ENCODE data around the gene MRPL50. TPM values are rescaled to one million over a fixed set of nuclear protein-coding genes. Genes with fewer than 3 reads are reported as not detected.

Gene MRPL50
- total RNA-seq, 4 donors from 2014 or later, result 4.4 to 13.9 (median 11.8) TPM

- Histone ChIP-seq H3K36me3 (no peaks in the 10 kb centered on the region), H3K27ac (no peak overlapping the region), H3K27me3 (no peaks in the 10 kb centered on the region), H3K9me3 (no peaks in the 10 kb centered on the region), H3K4me3 (no peak overlapping the region), H3K4me1 (no peaks in the 10 kb centered on the region)
- 87 to 90% methylated on average over 3 of the region's 3 CpGs for WGBS, 2 donors
- intact Hi-C loops (cut with DNase I), result no loop called here
- DNase-seq, result no peak
- TF ChIP-seq POLR2A (IDR thresholded peaks at IDR 0.05) (no peak), CTCF (IDR thresholded peaks at IDR 0.05) (no peak)
Observed at GRCh38 chr9:101371813-101372212, 26.6 kb downstream of the MRPL50 start.

GRCh38 chr9:101369884-101370531 lies 28.4 kb downstream of the MRPL50 start:
- H3K4me1 ChIP-seq, result no peaks in the 10 kb centered on the region
- no peaks in the 10 kb centered on the region for H3K27me3 ChIP-seq
- intact Hi-C loops (cut with DNase I), result no loop called here
- H3K9me3 ChIP-seq, result no peaks in the 10 kb centered on the region
- H3K4me3 ChIP-seq, result no peak overlapping the region
- 65 to 76% methylated on average over 2 of the region's 2 CpGs for WGBS, 2 donors
- TF ChIP-seq POLR2A (IDR thresholded peaks at IDR 0.05) (no peak), CTCF (IDR thresholded peaks at IDR 0.05) (no peak)
- H3K36me3 ChIP-seq, result no peaks in the 10 kb centered on the region
- H3K27ac ChIP-seq, result no peak overlapping the region
- no peak for DNase-seq

GRCh38 chr9:101369286-101369685 lies 29.1 kb downstream of the MRPL50 start:
- WGBS, 2 donors, result 56 to 73% methylated on average over 2 of the region's 2 CpGs
- H3K27me3 ChIP-seq, result no peaks in the 10 kb centered on the region
- no peaks in the 10 kb centered on the region for H3K9me3 ChIP-seq
- no peaks in the 10 kb centered on the region for H3K4me1 ChIP-seq
- no peak for DNase-seq
- H3K27ac ChIP-seq, result no peak overlapping the region
- no peak overlapping the region for H3K4me3 ChIP-seq
- intact Hi-C loops (cut with DNase I), result no loop called here
- TF ChIP-seq CTCF (IDR thresholded peaks at IDR 0.05) (no peak), POLR2A (IDR thresholded peaks at IDR 0.05) (no peak)
- no peaks in the 10 kb centered on the region for H3K36me3 ChIP-seq

- 93 to 94% methylated on average over 3 of the region's 3 CpGs for WGBS, 2 donors
- Histone ChIP-seq H3K27me3 (no peaks in the 10 kb centered on the region), H3K27ac (no peak overlapping the region), H3K36me3 (no peaks in the 10 kb centered on the region), H3K9me3 (no peaks in the 10 kb centered on the region), H3K4me3 (no peak overlapping the region), H3K4me1 (no peaks in the 10 kb centered on the region)
- TF ChIP-seq CTCF (IDR thresholded peaks at IDR 0.05), result no peak
- DNase-seq, result no peak
- intact Hi-C loops (cut with DNase I), result no loop called here
Observed at GRCh38 chr9:101367323-101367722, 31.1 kb downstream of the MRPL50 start.

- no peak overlapping the region for H3K4me3 ChIP-seq
- no peaks in the 10 kb centered on the region for H3K27me3 ChIP-seq
- H3K9me3 ChIP-seq, result no peaks in the 10 kb centered on the region
- intact Hi-C loops (cut with DNase I), result no loop called here
- H3K27ac ChIP-seq, result no peak overlapping the region
- no peaks in the 10 kb centered on the region for H3K4me1 ChIP-seq
- no peak for TF ChIP-seq POLR2A (IDR thresholded peaks at IDR 0.05)
- no peak for TF ChIP-seq CTCF (IDR thresholded peaks at IDR 0.05)
- no peaks in the 10 kb centered on the region for H3K36me3 ChIP-seq
- WGBS, 2 donors, result 39 to 55% methylated on average over 5 of the region's 5 CpGs
- DNase-seq, result no peak
Observed at GRCh38 chr9:101366038-101366756, 32.2 kb downstream of the MRPL50 start.
